Stimulated activated CD8-positive, alpha-beta memory T cell treated with anti-CD3 and anti-CD28 coated beads, Interleukin-7, amount 100 ng/mL, for 24 hours (primary cell): ENCODE measurements around the gene CD79A.

Source experiments
- DNase-seq: peaks from one replicate; pipeline ENCODE4 v3.0.0-alpha.2; 2020; ENCODE audit warnings: low read depth

CD79A gene

DNA sequence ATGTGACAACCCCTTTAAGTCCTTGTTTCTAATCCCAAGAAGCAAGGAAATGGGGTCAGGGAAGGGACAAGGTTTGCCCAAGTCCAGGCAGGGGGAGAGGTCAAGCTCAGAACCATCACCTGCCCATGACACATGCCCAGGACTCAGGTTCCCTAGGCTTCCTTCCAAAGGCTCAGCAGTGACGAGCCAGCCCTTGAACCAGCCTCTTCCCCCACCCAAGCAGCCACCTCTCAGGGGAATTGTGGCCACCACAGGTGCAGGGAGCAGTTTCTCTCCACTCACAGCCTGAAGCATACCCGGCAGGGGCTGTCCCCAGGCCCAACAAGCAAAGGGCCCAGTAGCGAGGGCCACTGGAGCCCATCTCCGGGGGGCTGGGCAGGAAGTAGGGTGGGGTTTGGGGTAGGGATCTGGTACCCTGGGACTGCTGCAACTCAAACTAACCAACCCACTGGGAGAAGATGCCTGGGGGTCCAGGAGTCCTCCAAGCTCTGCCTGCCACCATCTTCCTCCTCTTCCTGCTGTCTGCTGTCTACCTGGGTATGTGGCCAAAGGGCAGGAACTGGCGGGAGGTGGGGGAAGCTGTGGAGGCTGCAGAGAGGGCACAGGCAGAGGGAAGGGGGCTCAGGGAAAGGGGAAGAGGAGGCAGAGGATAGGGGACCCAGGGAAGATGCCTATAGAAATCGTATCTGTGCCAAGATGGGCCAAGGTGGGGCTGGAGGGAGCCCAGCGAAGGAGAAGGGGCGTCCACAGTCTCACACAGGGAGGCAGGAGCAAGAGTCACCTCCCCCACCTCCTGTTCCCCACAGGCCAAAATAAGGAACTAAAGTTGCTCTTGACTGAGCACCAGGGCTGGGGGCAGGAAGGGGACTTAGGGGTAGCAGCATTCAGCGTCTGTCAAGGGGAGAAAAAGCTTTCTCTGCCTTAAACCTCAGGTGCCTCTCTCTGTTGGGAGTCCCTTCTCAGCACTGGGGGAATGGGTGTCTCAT lies at the start of gene CD79A:
Gene CD79A (plus strand): TSS at position 433 of the 986 bp plus-strand sequence. CDS start 26 bp downstream, at position 459.
- no peak for DNase-seq

DNA sequence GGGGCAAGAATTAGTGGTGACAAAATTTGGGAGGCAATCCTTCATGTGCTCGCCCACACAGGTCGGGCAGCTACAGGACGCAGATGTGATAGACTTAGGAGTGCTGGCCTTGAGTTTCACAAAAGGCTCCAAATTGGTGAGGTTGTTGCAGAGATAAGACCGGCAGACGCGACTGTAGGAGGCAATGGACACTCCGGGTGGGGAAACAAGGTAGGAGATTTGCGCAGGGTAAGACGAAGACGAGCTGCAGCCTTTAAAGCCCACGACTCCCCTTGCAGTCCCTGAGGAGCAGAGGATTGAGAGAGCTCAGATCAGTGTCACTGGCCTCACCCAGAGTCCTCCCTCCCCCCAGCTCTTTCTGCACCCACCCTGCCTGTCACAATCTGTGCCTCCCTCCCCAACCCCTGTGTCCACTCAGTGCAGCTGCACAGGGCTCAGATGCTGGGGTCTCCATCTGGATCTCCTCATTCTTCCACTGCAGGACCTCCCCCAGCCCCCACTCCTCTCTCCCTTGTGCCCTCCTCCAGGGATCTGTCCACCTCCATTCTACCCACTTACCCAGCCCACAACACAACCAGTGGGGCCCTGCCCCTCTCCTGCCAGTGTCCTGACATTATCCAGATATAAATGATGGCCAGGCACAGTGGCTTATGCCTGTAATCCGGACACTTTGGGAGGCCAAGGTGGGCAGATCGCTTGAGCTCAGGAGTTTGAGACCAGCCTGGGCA lies 38.9 kb upstream of the CD79A start:
- DNase-seq, result no peak

DNA sequence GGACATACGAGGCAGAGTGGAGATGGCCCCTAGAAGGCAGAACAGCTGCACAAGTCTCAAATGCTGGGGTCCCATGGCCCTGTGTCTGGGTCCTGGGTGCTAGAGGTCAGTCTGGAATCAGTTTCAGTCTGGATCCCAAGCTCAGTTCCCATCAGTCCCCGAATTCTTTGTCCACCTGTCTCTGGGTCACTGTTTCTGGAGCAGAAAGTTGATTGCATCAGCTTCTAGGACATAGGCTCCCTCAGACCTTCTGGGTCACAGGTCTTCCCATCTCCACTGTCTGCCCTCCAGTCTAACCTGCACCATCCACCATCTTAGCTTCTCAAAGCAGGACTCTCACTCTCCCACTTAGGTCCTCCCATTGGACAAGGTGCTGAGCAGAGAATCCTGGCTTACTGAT lies 37.9 kb upstream of the CD79A start:
- DNase-seq, result no peak

DNA sequence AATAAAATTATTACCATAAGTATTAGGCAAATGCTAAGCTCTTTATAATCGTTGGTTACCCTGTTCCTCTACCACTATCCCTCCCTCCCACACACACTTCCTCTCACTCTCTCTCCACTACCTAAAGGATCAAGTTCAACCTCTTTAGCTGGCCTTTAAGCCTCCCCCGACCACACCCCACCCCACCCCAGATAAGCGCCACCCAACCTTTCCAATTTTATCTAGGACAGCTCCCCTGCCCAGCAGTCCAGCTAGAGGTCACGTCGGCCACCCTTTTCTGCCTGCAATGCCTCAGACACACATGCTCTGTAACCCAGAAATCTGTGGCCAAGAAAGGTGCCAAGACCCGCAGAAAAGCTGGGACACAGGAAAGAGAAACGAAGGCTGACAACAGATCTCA lies 33.7 kb upstream of the CD79A start:
- DNase-seq, result no peak

DNA sequence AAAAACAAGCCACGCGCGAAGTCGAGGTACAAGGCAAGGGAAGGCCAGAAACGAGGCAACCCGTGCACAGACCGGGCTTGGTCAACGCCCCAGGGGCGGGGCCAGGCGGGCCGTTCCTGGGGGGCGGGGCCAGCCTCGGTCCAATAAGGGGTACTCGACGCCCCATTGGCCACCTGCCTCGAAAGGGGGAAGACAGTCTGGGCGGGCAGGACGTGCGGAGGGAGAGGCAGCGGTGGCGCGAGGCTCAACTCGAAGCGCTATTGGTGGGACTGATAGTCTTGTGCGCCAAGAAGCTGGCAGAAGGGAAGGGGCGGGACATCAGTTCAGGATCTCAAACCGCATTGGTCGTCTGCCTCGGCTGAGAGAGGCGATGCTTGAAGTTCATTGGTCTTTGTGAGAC lies 32.5 kb upstream of the CD79A start, which contains the start of gene LYPD4:
Gene LYPD4 (minus strand): TSS at position 83 of the 400 bp plus-strand sequence. CDS start 5,398 bp downstream, outside the sequence.
- no peak for DNase-seq

DNA sequence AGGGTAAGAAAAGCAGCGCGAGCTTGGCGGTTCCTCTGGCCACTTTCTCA lies 32.3 kb upstream of the CD79A start, which contains the start of gene DMRTC2:
Gene DMRTC2 (plus strand): TSS at position 42 of the 50 bp plus-strand sequence. CDS start 2,387 bp downstream, outside the sequence.
- DNase-seq, result no peak

DNA sequence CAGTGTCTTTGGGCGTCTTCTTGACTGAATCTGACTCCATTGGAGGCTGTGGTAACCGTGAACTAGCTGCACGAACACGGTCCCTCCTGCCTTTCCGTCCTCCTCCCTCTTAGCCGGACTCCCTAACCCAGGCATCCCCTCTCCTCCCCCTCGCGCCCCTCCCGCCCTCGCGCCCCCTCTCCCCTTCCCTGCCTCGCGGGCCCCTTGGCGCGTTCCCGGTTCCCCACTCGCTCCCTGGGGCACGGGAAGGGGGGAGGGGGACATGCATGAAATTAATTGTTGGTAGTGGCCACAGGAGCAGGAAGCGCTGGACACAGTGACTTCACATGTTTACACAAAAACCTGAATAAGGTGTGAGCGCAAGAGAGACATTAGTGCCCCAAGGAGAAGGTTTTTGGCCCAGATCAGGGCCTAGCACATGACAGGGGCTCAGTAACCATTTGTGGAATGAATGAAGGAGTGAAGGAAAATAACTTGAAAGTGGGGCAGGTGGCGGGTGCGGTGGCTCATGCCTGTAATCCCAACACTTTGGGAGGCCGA lies 32.0 kb upstream of the CD79A start:
- no peak for DNase-seq

DNA sequence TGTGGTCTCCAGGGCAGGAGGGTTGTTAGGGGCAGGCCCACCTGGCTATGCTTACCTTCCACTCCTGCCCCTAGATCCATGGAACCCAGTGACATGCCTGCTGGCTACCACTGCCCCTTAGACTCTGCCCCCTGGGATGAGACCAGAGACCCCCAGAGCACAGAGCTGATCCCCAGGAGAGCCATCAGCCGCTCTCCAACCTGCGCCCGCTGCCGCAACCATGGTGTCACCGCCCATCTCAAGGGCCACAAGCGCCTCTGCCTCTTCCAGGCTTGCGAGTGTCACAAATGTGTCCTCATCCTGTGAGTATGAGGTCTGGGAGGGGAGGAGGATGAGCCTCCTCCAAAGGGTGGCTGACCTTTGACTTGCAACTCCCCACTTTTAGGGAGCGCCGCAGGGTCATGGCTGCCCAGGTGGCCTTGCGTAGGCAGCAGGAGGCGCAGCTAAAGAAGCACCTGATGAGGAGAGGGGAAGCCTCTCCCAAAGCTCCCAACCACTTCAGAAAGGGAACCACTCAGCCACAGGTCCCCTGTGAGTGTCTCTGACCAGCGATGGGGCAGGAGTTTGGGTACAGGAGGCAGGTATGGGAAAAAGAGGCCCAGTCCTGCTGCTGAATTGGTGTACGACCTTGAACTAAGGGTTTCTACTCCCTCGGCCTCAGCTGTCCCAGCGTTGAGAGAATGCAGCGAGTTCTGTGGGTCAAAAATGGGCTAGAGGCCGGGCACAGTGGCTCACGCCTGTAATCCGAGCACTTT lies 29.6 kb upstream of the CD79A start:
- DNase-seq, result no peak

DNA sequence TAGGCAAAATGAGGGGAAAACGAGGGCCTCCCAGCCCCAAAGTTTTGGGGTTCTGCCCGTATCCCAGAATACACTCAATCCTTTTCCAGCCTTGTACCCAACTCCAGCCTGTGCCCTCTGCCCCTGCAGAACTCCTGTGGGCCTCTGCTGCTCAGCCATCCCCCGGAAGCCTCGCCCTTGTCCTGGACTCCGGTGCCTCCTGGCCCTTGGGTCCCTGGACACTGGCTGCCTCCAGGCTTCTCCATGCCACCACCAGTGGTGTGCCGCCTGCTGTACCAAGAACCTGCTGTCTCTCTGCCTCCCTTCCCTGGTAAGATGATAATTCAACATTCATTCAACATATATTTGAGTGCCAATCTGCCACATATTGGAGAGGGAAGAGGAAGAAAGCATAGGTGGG lies 28.4 kb upstream of the CD79A start:
- no peak for DNase-seq

DNA sequence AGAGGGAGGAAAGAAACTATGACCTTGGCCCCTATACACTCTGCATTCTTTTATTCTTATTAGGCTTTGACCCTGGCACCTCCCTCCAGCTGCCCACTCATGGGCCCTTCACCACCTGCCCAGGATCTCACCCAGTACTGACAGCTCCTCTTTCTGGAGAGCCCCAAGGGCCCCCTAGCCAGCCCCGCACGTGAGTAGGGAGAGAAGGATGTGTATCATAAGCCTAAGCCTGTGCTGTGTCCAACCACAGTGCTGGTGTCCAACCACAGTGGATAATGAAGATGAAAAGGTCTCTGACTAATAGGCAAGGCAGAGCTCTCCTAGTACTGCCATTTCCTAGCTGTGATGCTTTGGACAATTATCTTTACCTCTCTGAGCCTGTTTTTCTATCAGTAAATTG lies 28.0 kb upstream of the CD79A start:
- no peak for DNase-seq

DNA sequence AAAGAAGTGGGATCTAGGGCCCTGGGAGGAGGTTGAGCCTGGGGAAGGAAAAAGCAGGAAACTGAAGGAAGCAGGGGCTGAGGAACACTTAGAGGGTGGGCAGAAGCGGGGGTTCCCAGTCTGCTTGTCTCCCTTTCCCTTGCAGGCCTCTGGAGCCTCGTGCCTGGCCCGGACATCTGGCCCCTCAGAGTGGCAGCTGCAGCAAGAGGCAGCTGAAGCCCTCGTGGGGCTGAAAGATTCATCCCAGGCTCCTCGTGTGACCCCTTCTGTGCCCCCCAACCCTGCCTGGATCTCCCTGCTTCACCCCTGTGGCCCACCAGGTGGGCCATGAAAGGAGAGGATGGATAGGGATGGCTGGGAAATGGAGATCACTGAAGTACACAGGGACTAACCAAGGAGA lies 26.7 kb upstream of the CD79A start:
- no peak for DNase-seq

DNA sequence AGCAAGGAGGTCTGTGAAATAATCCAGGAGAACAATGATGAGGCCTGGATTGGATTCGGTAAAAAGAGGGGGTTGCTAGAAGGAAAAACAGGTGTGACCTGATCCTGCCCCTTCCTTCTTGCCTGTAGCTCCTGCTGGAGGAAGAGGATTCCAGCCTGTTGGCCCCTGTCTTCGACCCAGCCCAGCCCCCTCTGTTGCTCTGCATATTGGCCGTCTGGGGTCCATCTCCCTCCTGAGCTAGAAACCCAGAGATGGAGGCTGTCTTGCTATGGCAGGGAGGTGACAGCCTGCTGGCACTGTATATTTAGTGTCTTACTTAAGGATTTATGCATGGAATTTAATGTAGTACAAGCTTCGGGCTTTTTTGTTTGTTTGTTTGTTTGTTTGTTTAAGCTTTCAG lies 25.6 kb upstream of the CD79A start:
- DNase-seq, result no peak

DNA sequence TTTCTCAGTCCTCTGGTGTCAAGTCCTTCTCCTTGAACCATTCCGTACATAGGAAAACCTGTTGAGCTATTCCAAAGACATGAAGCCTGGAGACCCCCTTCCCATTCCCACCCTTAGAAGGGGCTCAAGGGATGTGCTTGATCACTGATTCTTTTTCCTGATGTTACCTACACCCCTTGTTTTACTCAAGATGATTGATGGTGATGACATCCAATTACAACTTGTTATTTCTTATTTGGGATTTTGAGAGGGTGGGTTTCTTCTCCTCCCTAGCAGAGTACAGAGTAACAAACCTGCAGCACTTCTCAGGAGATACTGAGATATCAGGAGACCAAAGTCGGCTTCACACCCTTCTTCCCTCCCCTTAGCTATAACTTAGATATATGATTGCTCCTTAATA lies 23.7 kb upstream of the CD79A start:
- DNase-seq, result no peak

DNA sequence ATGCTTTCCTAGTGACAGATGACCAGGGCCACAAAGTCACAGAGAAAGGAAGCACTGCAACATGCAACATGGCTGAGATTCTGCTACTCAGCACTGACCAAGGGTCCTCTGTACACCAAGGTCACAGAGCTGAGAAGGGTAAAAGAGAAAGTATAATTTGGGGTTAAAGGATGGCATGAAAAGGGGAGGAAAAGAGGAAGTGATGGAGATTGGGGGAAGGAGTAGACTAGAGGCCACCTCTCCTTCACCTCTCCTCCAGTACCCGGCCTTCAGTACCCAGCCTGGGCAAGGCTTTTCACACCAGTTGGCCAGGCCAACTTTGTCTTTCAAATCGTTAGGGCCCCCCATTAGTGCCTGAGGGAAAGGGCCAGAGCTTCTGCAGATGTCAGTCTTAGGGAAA lies 23.3 kb upstream of the CD79A start:
- DNase-seq, result no peak

DNA sequence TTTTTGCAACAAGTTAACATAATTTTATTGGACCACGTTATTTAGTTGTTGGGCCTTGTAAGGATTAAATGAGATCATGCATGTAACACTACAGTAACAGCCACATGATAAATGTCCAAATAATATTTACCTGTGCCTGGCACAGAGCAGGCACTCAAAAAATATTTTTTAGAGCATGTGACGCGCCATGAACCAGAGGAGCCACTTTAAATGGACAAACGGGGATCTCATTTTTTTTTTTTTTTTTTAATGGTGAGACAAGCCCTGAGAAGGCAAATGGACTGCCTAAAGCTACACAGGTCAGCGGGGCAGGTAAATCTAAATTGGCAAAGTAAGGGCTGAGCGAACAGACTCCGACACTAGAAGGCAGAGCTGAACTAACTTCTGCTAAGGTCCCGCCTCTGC lies 17.9 kb upstream of the CD79A start:
- no peak for DNase-seq

DNA sequence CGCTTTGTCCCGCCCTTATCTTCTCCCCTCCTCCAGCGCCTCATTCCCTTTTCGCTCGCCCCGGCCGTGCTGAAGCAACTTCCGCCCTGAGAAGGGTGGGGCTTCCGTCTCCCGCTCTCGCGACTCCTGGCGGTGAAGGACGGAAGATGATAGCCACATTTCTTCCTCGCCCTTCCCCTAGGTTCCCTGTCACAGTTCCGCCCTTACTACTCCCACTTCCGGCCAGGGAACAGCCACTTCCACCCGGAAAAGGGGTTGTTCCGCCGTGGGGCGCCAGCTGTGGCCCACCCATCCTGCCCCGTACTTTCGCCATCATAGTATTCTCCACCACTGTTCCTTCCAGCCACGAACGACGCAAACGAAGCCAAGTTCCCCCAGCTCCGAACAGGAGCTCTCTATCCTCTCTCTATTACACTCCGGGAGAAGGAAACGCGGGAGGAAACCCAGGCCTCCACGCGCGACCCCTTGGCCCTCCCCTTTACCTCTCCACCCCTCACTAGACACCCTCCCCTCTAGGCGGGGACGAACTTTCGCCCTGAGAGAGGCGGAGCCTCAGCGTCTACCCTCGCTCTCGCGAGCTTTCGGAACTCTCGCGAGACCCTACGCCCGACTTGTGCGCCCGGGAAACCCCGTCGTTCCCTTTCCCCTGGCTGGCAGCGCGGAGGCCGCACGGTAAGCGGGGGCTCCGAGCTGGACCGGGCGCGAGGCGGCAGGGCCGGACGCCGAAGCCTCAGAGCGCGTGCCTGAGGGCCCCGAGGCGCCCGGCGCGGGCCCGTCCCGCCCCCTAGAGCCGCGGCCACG lies 17.3 kb upstream of the CD79A start, which contains the start of gene RPS19:
Gene RPS19 (plus strand): TSS at position 638 of the 801 bp plus-strand sequence. CDS start 520 bp downstream, outside the sequence.
- peak; percentile 97 for DNase-seq

DNA sequence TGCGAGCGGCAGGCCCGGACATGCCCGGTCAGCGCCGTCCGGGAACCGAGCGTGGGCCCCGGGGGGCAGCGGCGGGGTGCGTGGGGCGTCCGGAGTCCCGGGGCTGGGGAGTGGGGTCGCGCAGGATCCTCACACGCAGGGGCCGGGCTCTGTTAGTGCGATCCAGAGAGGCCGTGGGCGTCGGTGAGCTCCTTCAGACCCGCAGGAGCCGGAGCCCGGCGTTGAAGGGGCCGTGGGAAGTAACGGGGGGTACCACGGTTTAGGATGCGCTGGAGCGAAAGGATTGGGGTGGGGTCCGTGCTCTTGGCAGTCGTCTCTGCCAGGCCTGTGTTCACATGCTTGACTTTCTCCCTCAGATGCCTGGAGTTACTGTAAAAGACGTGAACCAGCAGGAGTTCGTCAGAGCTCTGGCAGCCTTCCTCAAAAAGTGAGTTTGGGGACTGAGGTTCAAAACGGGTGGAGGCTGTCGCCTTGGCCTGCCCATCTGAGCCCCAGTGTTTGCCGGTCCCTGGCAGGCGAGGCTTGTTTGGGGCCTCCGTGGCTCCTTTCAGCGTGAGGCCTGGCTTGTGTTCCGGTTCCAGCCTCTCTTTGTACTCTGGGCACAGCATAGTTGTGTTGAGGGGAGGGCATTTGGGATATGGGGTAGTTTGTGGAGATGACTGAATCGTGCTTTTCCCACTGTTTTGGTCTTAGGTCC lies 16.5 kb upstream of the CD79A start:
- DNase-seq, result no peak

DNA sequence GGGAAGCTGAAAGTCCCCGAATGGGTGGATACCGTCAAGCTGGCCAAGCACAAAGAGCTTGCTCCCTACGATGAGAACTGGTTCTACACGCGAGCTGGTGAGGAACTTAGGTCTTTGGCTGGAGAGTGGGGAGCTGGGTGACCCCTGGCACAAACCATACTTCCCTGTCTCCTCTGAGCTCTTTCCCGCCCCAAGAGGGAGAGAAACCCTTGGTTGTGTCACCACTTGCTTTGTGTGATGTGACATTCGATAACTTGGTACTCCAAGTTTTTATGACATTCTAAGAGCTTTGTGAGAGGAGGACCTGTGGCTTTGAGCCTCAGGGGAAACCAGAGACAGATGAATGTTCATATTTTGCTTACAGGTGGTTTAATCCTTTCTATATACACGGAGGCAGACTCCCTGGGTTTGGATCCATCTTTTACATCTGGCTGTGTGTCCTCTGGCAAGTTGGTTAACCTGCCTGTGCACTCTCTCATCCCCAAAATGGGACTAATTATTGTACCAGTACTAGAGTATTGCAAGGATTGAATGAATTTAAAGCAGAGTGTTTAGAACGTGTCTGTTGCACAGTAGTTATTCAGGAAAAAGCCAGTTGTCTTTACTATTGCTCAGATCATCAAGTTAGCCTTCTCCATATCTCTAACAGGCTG lies 15.8 kb upstream of the CD79A start:
- no peak for DNase-seq

DNA sequence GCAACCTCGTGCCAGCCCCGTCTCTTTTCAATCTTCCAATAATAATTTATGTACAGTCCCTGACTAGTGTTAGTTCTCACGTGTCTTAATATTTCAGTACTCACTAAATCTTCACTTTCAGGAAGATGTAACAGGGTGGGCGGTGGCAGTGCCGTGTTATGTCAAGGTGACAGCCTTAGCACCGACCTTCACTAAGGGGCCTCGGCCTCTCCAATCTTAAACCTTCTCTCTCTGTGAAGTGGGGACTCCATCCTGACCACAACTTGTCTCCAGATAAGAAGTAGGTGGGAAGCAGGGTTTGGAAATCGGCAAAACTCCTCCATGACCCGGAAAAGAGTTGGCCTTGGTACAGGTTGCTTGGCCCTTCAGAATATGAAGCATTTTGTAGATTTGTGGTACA lies 15.2 kb upstream of the CD79A start:
- no peak for DNase-seq

DNA sequence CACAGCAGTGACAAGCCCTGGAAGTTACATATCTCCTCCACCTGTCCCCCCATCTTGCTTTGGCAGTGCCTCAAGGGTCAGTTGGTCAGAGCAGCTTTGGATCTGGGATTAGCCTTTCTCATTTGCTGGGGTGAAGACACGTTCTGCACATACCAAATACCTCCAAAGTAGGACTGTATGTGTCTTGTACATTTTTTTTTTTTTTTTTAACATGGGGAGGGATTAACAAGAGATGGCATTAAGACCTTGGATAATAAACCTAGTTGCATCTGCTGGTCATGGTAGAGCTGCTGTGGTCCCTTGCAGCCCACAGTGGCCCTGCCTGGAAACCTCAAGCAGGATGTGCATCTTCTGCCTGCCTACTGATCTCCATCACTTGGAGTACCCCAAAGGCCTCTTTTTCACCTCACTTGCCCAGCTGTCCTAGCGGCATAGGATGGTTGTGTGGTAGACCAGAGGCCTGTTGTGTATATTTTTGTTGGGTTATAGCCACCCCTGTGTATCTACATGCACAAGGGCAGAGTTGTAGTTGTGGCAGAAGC lies 14.6 kb upstream of the CD79A start:
- no peak for DNase-seq
